Thyroid gland (tissue), 4 donors: ENCODE measurements around the gene GLIPR1L1. TPM values are rescaled to one million over a fixed set of nuclear protein-coding genes. Genes with fewer than 3 reads are reported as not detected.
A peak's percentile ranks its signal among the peaks of the same experiment; 100 is the strongest.

ENCODE experiments used
- DNase-seq, 2 donors: peaks; one replicate each; pipeline ENCODE4 v3.0.0-alpha.2; 2019
- H3K27ac ChIP-seq, 3 donors: fragments of 200-600 bp; sonication (generic); 1 replicate in 2 of 3; 2 replicates in 1 of 3; pipeline ENCODE4 v1.5.1; 2016 to 2019; ENCODE audit warnings: mild to moderate bottlenecking in 1 of 3, moderate library complexity in 1 of 3
- H3K27me3 ChIP-seq: fragments of 200-600 bp; sonication (generic); one replicate; pipeline ENCODE4 v1.5.1; 2019
- H3K36me3 ChIP-seq, 2 donors: fragments of 200-600 bp; sonication (generic); one replicate each; pipeline ENCODE4 v1.5.1; 2016 to 2019
- H3K4me1 ChIP-seq, 2 donors: fragments of 200-600 bp; sonication (generic); one replicate each; pipeline ENCODE4 v1.5.1; 2017 to 2019
- H3K4me3 ChIP-seq, 3 donors: fragments of 200-600 bp; sonication (generic); replicated peaks in 1 of 3; 1 replicate in 2 of 3; 2 replicates in 1 of 3; pipeline ENCODE4 v1.5.1; 2016; ENCODE audit warnings: mild to moderate bottlenecking in 1 of 3
- H3K9me3 ChIP-seq: fragments of 200-600 bp; sonication (generic); one replicate; pipeline ENCODE4 v1.5.1; 2017
- CTCF ChIP-seq, 6 experiments: fragments of 200-600 bp in 3 of 6; fragments of 450-650 bp in 3 of 6; sonication (generic) in 3 of 6; IDR thresholded peaks; one replicate each; pipeline ENCODE4 v1.5.1; 2016 to 2019; ENCODE audit warnings: antibody characterized with exemption in 6 of 6, mild to moderate bottlenecking in 2 of 6, inconsistent platforms in 1 of 6, moderate library complexity in 1 of 6
- POLR2A ChIP-seq, 2 donors: fragments of 450-650 bp; IDR thresholded peaks; one replicate each; pipeline ENCODE4 v1.6.1; 2017; ENCODE audit warnings: antibody characterized with exemption in 2 of 2, mild to moderate bottlenecking in 2 of 2, moderate library complexity in 1 of 2
- WGBS, 2 donors: methylation state at CpG; one replicate each; pipeline ENCODE4 v1.1.5; 2017; 5-methylcytosine and 5-hydroxymethylcytosine counted together
- intact Hi-C: fragments of 100-400 bp; cut with DNase I; formaldehyde crosslinking; loops from one replicate; pipeline ENCODE4 v1.15.1; 2023
- total RNA-seq, 4 donors: library from RNA; depleted of rRNA; stranded (reverse); fragments of >200 nt; gene quantifications; one replicate each; pipeline ENCODE4 v1.2.3, GENCODE V29; 2016

The GLIPR1L1 gene
- total RNA-seq: not detected

GRCh38 chr12:75334384-75335030 lies at the start of gene GLIPR1L1:
Gene GLIPR1L1, plus strand, starts transcription at chr12:75334670. Its CDS starts 59 bp downstream, at chr12:75334729.
- H3K9me3 ChIP-seq: no peaks in the 10 kb centered on the region
- peaks cover 0 to 2% of the 10 kb centered on the region in 2 donors for H3K4me1 ChIP-seq
- peak; percentile 77 to 91 (median 85) for TF ChIP-seq CTCF (IDR thresholded peaks at IDR 0.05)
- TF ChIP-seq POLR2A (IDR thresholded peaks at IDR 0.05): no peak
- no peaks in the 10 kb centered on the region for H3K36me3 ChIP-seq
- intact Hi-C loops: no loop called here
- H3K27me3 ChIP-seq: no peaks in the 10 kb centered on the region
- H3K27ac ChIP-seq: no peak within 1 kb of the TSS
- 6 to 9% methylated on average over 20 to 23 of the region's 23 CpGs for WGBS, 2 donors
- H3K4me3 ChIP-seq: peak within 1 kb of the TSS in 2 of 3 donors; percentile 6 to 25
- DNase-seq: peak; percentile 89 to 93

- WGBS, 2 donors: 83 to 92% methylated on average over 1 of the region's 1 CpG
- no peaks in the 10 kb centered on the region for H3K9me3 ChIP-seq
- no peak for TF ChIP-seq CTCF (IDR thresholded peaks at IDR 0.05)
- no peak for TF ChIP-seq POLR2A (IDR thresholded peaks at IDR 0.05)
Measured at GRCh38 chr12:75288860-75289259, 45.6 kb upstream of the GLIPR1L1 start.

GRCh38 chr12:75289753-75290152 lies 44.7 kb upstream of the GLIPR1L1 start:
- Histone ChIP-seq H3K9me3 (no peaks in the 10 kb centered on the region), H3K4me3 (no peak overlapping the region), H3K27me3 (no peaks in the 10 kb centered on the region), H3K4me1 (no peaks in the 10 kb centered on the region), H3K36me3 (no peaks in the 10 kb centered on the region), H3K27ac (no peak overlapping the region)
- DNase-seq: no peak
- intact Hi-C loops: no loop called here
- WGBS, 2 donors: 82 to 83% methylated on average over 1 of the region's 1 CpG
- TF ChIP-seq CTCF (IDR thresholded peaks at IDR 0.05) (no peak), POLR2A (IDR thresholded peaks at IDR 0.05) (no peak)

More at GRCh38 chr12:75288860-75289259, 45.6 kb upstream of the GLIPR1L1 start:
- Histone ChIP-seq H3K4me3 (no peak overlapping the region), H3K27ac (no peak overlapping the region), H3K4me1 (no peaks in the 10 kb centered on the region), H3K27me3 (no peaks in the 10 kb centered on the region), H3K36me3 (no peaks in the 10 kb centered on the region)
- intact Hi-C loops: no loop called here
- DNase-seq: no peak

- intact Hi-C loops: no loop called here
- H3K27me3 ChIP-seq: no peaks in the 10 kb centered on the region
- no peak for DNase-seq
- no peaks in the 10 kb centered on the region for H3K4me1 ChIP-seq
- no peak overlapping the region for H3K27ac ChIP-seq
- TF ChIP-seq POLR2A (IDR thresholded peaks at IDR 0.05): no peak
- TF ChIP-seq CTCF (IDR thresholded peaks at IDR 0.05): no peak
- H3K4me3 ChIP-seq: no peak overlapping the region
- WGBS, 2 donors: 88 to 95% methylated on average over 1 of the region's 1 CpG
- H3K36me3 ChIP-seq: no peaks in the 10 kb centered on the region
- H3K9me3 ChIP-seq: no peaks in the 10 kb centered on the region
Measured at GRCh38 chr12:75291014-75291413, 43.5 kb upstream of the GLIPR1L1 start.

- no peak for DNase-seq
- TF ChIP-seq POLR2A (IDR thresholded peaks at IDR 0.05) (no peak), CTCF (IDR thresholded peaks at IDR 0.05) (no peak)
- H3K4me1 ChIP-seq: no peaks in the 10 kb centered on the region
- H3K27ac ChIP-seq: no peak overlapping the region
- no peaks in the 10 kb centered on the region for H3K36me3 ChIP-seq
- WGBS, 2 donors: 24 to 29% methylated on average over 3 of the region's 3 CpGs
- H3K27me3 ChIP-seq: no peaks in the 10 kb centered on the region
- intact Hi-C loops: no loop called here
- H3K4me3 ChIP-seq: no peak overlapping the region
- H3K9me3 ChIP-seq: no peaks in the 10 kb centered on the region
Measured at GRCh38 chr12:75294336-75294735, 40.1 kb upstream of the GLIPR1L1 start.
